GM23338 (cell line): ENCODE measurements around the gene TRIM15. TPM values are rescaled to one million over a fixed set of nuclear protein-coding genes. Genes with fewer than 3 reads are reported as not detected.

ENCODE experiments used
- ATAC-seq: fragments of 200-7000 bp; cut with Tn5 transposase; 3 replicates; pipeline ENCODE4 v1.9.1; 2020
- DNase-seq: peaks from one replicate; pipeline ENCODE4 v3.0.0-alpha.2; 2015; ENCODE audit warnings: low spot score
- H2AFZ ChIP-seq: fragments of 200-600 bp; sonication (generic); 2 replicates; pipeline ENCODE4 v1.8.0; 2016; ENCODE audit warnings: antibody characterized with exemption, mild to moderate bottlenecking, moderate library complexity
- H3F3A ChIP-seq: fragments of 200-600 bp; sonication (generic); replicated peaks from 2 replicates; pipeline ENCODE4 v1.8.0; 2017; ENCODE audit warnings: antibody characterized with exemption, mixed run types, low read depth
- H3K27ac ChIP-seq: fragments of 200-600 bp; sonication (generic); 2 replicates; pipeline ENCODE4 v1.6.1; 2016; ENCODE audit warnings: low read depth
- H3K27me3 ChIP-seq: fragments of 200-600 bp; sonication (generic); 2 replicates; pipeline ENCODE4 v1.8.0; 2016; ENCODE audit warnings: mild to moderate bottlenecking, mixed run types, moderate library complexity; ENCODE audit not compliant: insufficient read depth
- H3K36me3 ChIP-seq: fragments of 200-600 bp; sonication (generic); 2 replicates; pipeline ENCODE4 v1.8.0; 2016; ENCODE audit warnings: mild to moderate bottlenecking; ENCODE audit not compliant: insufficient read depth
- H3K4me1 ChIP-seq: fragments of 200-600 bp; sonication (generic); 2 replicates; pipeline ENCODE4 v1.8.0; 2016; ENCODE audit warnings: mild to moderate bottlenecking, moderate library complexity; ENCODE audit not compliant: insufficient read depth
- H3K4me2 ChIP-seq: fragments of 200-600 bp; sonication (generic); 2 replicates; pipeline ENCODE4 v1.7.1; 2017; ENCODE audit warnings: mixed run types
- H3K4me3 ChIP-seq: fragments of 200-600 bp; sonication (generic); 2 replicates; pipeline ENCODE4 v1.6.1; 2016; ENCODE audit warnings: mixed run types
- H3K79me2 ChIP-seq: fragments of 200-600 bp; sonication (generic); replicated peaks from 2 replicates; pipeline ENCODE4 v1.8.0; 2017; ENCODE audit warnings: mild to moderate bottlenecking; ENCODE audit not compliant: insufficient read depth
- H3K9me2 ChIP-seq: fragments of 200-600 bp; sonication (generic); 2 replicates; pipeline ENCODE4 v1.8.0; 2017; ENCODE audit not compliant: insufficient read depth
- H4K20me1 ChIP-seq: fragments of 200-600 bp; sonication (generic); replicated peaks from 2 replicates; pipeline ENCODE4 v1.8.0; 2017; ENCODE audit warnings: mild to moderate bottlenecking; ENCODE audit not compliant: insufficient read depth
- H3K27ac Mint-ChIP-seq: 2 replicates; pipeline ENCODE4 v1.8.0; 2020; ENCODE audit warnings: inconsistent platforms, mild to moderate bottlenecking, moderate library complexity, mixed read lengths
- H3K27me3 Mint-ChIP-seq: 3 replicates; pipeline ENCODE4 v1.8.0; 2022; ENCODE audit warnings: low read depth, mild to moderate bottlenecking, moderate library complexity, mixed read lengths, inconsistent platforms; ENCODE audit not compliant: insufficient read depth, poor library complexity
- H3K36me3 Mint-ChIP-seq: 3 replicates; pipeline ENCODE4 v1.8.0; 2021; ENCODE audit warnings: low read depth, mild to moderate bottlenecking, inconsistent platforms, moderate library complexity, mixed read lengths
- H3K4me1 Mint-ChIP-seq: 3 replicates; pipeline ENCODE4 v1.8.0; 2020; ENCODE audit warnings: mild to moderate bottlenecking, inconsistent platforms, mixed read lengths
- H3K4me3 Mint-ChIP-seq: 3 replicates; pipeline ENCODE4 v1.8.0; 2021; ENCODE audit warnings: moderate library complexity, mild to moderate bottlenecking, inconsistent platforms, mixed read lengths
- H3K9me3 Mint-ChIP-seq: 3 replicates; pipeline ENCODE4 v1.8.0; 2020; ENCODE audit warnings: moderate library complexity, mild to moderate bottlenecking, inconsistent platforms, mixed read lengths
- CREB1 ChIP-seq: fragments of 250-450 bp; sonication (Bioruptor Pico); IDR thresholded peaks from 2 replicates; pipeline ENCODE4 v1.5.0; 2020; ENCODE audit warnings: low read depth, mild to moderate bottlenecking, moderate library complexity
- ETS1 ChIP-seq: IDR thresholded peaks from 2 replicates; pipeline ENCODE4 v1.6.1; 2016; ENCODE audit warnings: antibody characterized with exemption
- EZH2 ChIP-seq: fragments of 200-600 bp; sonication (generic); IDR thresholded peaks from one replicate; pipeline ENCODE4 v1.8.0; 2017; ENCODE audit warnings: antibody characterized with exemption, mild to moderate bottlenecking, low read depth; ENCODE audit not compliant: unreplicated experiment
- EZH2phosphoT487 ChIP-seq: fragments of 200-600 bp; sonication (generic); IDR thresholded peaks from one replicate; pipeline ENCODE4 v1.8.1; 2018; ENCODE audit warnings: antibody characterized with exemption; ENCODE audit not compliant: unreplicated experiment
- JUNB ChIP-seq: IDR thresholded peaks from one replicate; pipeline ENCODE4 v1.6.1; 2016; ENCODE audit warnings: antibody characterized with exemption; ENCODE audit not compliant: unreplicated experiment
- NANOG ChIP-seq: IDR thresholded peaks from 2 replicates; pipeline ENCODE4 v1.6.1; 2016; ENCODE audit warnings: antibody characterized with exemption, borderline replicate concordance
- POLR2AphosphoS5 ChIP-seq: IDR thresholded peaks from 2 replicates; pipeline ENCODE4 v1.6.1; 2016; ENCODE audit warnings: antibody characterized with exemption, low read depth
- REST ChIP-seq: IDR thresholded peaks from one replicate; pipeline ENCODE4 v1.6.1; 2018; ENCODE audit warnings: antibody characterized with exemption; ENCODE audit not compliant: unreplicated experiment
- polyA plus RNA-seq: library from polyadenylated mRNA; unstranded; fragments of >200 nt; fragmentation: Nextera tagmentation; extraction: Ambion mirVana; gene quantifications from 2 replicates; pipeline ENCODE4 v1.2.1, GENCODE V29; 2016
- total RNA-seq: library from RNA; depleted of rRNA; stranded (reverse); fragments of >200 nt; shearing (Covaris generic); gene quantifications from 2 replicates; pipeline ENCODE4 v1.2.3, GENCODE V29; 2014
- TF ChIP-seq, protein P1 (sequence below), 2 experiments: fragments of 200-600 bp in 1 of 2; sonication (generic) in 1 of 2; conservative IDR thresholded peaks; 2 replicates each; pipeline versions ENCODE4 v1.5.1 to v1.6.1; 2016 to 2017; ENCODE audit warnings: antibody characterized with exemption in 2 of 2, low read depth in 2 of 2, mild to moderate bottlenecking in 2 of 2, moderate library complexity in 1 of 2

Gene TRIM15
- total and polyA plus RNA-seq, 2 experiments from 2014 or later, result 0.21 to 1.0 TPM

GRCh38 chr6:30129265-30130178 is 33.8 kb upstream of the TRIM15 start:
- no peaks in the 10 kb centered on the region for H3K36me3 ChIP-seq
- no peak overlapping the region for H3K4me2 ChIP-seq
- peaks cover 56% of the 10 kb centered on the region for H3K27me3 Mint-ChIP-seq

GRCh38 chr6:30130179-30130679 is 33.1 kb upstream of the TRIM15 start:
- Histone ChIP-seq H2AFZ (no peak overlapping the region), H3K9me2 (no peaks in the 10 kb centered on the region), H3K27me3 (peaks cover 77% of the 10 kb centered on the region), H3K36me3 (no peaks in the 10 kb centered on the region), H3K4me3 (no peak overlapping the region), H3K79me2 (no peaks in the 10 kb centered on the region), H3F3A (no peaks in the 10 kb centered on the region), H3K4me2 (no peak overlapping the region), H3K4me1 (peaks cover 4% of the 10 kb centered on the region; the same call in 1 of the 2 replicates), H3K27ac (no peak overlapping the region), H4K20me1 (no peaks in the 10 kb centered on the region)
- H3K27me3 Mint-ChIP-seq, result peaks cover 56% of the 10 kb centered on the region
- H3K36me3 Mint-ChIP-seq, result no peaks in the 10 kb centered on the region
- no peak overlapping the region for H3K27ac Mint-ChIP-seq
- H3K9me3 Mint-ChIP-seq, result no peaks in the 10 kb centered on the region
- no peak overlapping the region for H3K4me3 Mint-ChIP-seq
- DNase-seq (no peak), ATAC-seq (no peak)
- H3K4me1 Mint-ChIP-seq, result peaks cover 3% of the 10 kb centered on the region; the same call in 2 of the 3 replicates
- TF ChIP-seq NANOG (no peak), EZH2phosphoT487 (no peak), REST (no peak), CREB1 (no peak), EZH2 (no peak), ETS1 (no peak), POLR2AphosphoS5 (no peak)
- TF ChIP-seq, protein P1, sequence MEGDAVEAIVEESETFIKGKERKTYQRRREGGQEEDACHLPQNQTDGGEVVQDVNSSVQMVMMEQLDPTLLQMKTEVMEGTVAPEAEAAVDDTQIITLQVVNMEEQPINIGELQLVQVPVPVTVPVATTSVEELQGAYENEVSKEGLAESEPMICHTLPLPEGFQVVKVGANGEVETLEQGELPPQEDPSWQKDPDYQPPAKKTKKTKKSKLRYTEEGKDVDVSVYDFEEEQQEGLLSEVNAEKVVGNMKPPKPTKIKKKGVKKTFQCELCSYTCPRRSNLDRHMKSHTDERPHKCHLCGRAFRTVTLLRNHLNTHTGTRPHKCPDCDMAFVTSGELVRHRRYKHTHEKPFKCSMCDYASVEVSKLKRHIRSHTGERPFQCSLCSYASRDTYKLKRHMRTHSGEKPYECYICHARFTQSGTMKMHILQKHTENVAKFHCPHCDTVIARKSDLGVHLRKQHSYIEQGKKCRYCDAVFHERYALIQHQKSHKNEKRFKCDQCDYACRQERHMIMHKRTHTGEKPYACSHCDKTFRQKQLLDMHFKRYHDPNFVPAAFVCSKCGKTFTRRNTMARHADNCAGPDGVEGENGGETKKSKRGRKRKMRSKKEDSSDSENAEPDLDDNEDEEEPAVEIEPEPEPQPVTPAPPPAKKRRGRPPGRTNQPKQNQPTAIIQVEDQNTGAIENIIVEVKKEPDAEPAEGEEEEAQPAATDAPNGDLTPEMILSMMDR (conservative IDR thresholded peaks at IDR 0.05; ENCODE audit: low read depth in 2 of 2), result no peak

More at GRCh38 chr6:30129265-30130178, 33.8 kb upstream of the TRIM15 start:
- Mint-ChIP-seq H3K27ac (no peak overlapping the region), H3K36me3 (no peaks in the 10 kb centered on the region), H3K9me3 (no peaks in the 10 kb centered on the region), H3K4me1 (peaks cover 3% of the 10 kb centered on the region; the same call in 2 of the 3 replicates), H3K4me3 (no peak overlapping the region)
- TF ChIP-seq EZH2 (no peak), JUNB (no peak), EZH2phosphoT487 (no peak)
- H2AFZ ChIP-seq, result no peak overlapping the region
- no peak overlapping the region for H3K4me3 ChIP-seq
- H3F3A ChIP-seq, result no peaks in the 10 kb centered on the region
- H3K27ac ChIP-seq, result no peak overlapping the region
- peaks cover 4% of the 10 kb centered on the region; the same call in 1 of the 2 replicates for H3K4me1 ChIP-seq
- H3K79me2 ChIP-seq, result no peaks in the 10 kb centered on the region
- H3K27me3 ChIP-seq, result peaks cover 84% of the 10 kb centered on the region
- no peak for ATAC-seq
- 0 out of 2 replicates have a peak, but pooled peaks cover 2% of the 10 kb centered on the region for H4K20me1 ChIP-seq
- DNase-seq, result no peak
- no peaks in the 10 kb centered on the region for H3K9me2 ChIP-seq
